SK-N-SH (cell line): Measurements from ENCODE around the gene TLCD5. TPM values are rescaled to one million over a fixed set of nuclear protein-coding genes. Genes with fewer than 3 reads are reported as not detected.

Source experiments
- CTCF ChIA-PET: fragments of 300-600, 350-600 bp; formaldehyde crosslinking; extraction: SDS; loops from one replicate; lab custom pipeline; 2021; lab: Yijun Ruan, JAX
- POLR2A ChIA-PET: fragments of 350-600 bp; sonication (Branson Sonifier 250); formaldehyde crosslinking; extraction: SDS; loops from one replicate; lab custom pipeline; 2020; ENCODE audit warnings: antibody characterized with exemption, inconsistent platforms; lab: Yijun Ruan, JAX
- DNase-seq: peaks from one replicate; pipeline ENCODE4 v3.0.0; 2012
- H2AFZ ChIP-seq: fragments of 200-600 bp; sonication (generic); 2 replicates; pipeline ENCODE4 v1.8.1; 2016; ENCODE audit warnings: antibody characterized with exemption, mild to moderate bottlenecking, low read depth
- H3F3A ChIP-seq: fragments of 200-600 bp; sonication (generic); replicated peaks from 2 replicates; pipeline ENCODE3; 2016; ENCODE audit warnings: antibody characterized with exemption, mild to moderate bottlenecking; ENCODE audit not compliant: insufficient read depth
- H3K27ac ChIP-seq, 2 experiments: fragments of 200-500 bp in 1 of 2; fragments of 200-600 bp in 1 of 2; sonication (Bioruptor generic) in 1 of 2; sonication (generic), shearing (Covaris generic) in 1 of 2; 2 replicates each; pipeline versions ENCODE4 v1.5.1 to v1.6.1; 2014 to 2016; ENCODE audit warnings: low read depth in 2 of 2, inconsistent platforms in 1 of 2, low read length in 1 of 2, mild to moderate bottlenecking in 1 of 2, mixed read lengths in 1 of 2
- H3K27me3 ChIP-seq: fragments of 200-600 bp; sonication (generic), shearing (Covaris generic); 2 replicates; pipeline ENCODE4 v1.6.1; 2016; ENCODE audit warnings: mixed run types; ENCODE audit not compliant: insufficient read depth
- H3K36me3 ChIP-seq, 2 experiments: fragments of 200-500 bp in 1 of 2; fragments of 200-600 bp in 1 of 2; sonication (Bioruptor generic) in 1 of 2; sonication (generic) in 1 of 2; replicated peaks in 1 of 2; 2 replicates each; pipeline versions ENCODE3 to v1.5.1; 2014 to 2016; ENCODE audit warnings: low read length in 1 of 2, mild to moderate bottlenecking in 1 of 2; ENCODE audit not compliant: insufficient read depth in 2 of 2, control insufficient read depth in 1 of 2
- H3K4me1 ChIP-seq, 2 experiments: fragments of 200-500 bp in 1 of 2; fragments of 200-600 bp in 1 of 2; sonication (Bioruptor generic) in 1 of 2; sonication (generic), shearing (Covaris generic) in 1 of 2; 2 replicates each; pipeline versions ENCODE4 v1.5.1 to v1.6.1; 2014 to 2016; ENCODE audit warnings: low read depth in 1 of 2, low read length in 1 of 2, mixed run types in 1 of 2; ENCODE audit not compliant: insufficient read depth in 2 of 2, control insufficient read depth in 1 of 2
- H3K4me2 ChIP-seq: fragments of 200-600 bp; sonication (generic), shearing (Covaris generic); 2 replicates; pipeline ENCODE4 v1.6.1; 2017; ENCODE audit warnings: mixed run types
- H3K4me3 ChIP-seq, 2 experiments: fragments of 200-500 bp in 1 of 2; fragments of 200-600 bp in 1 of 2; sonication (Bioruptor generic) in 1 of 2; sonication (generic), shearing (Covaris generic) in 1 of 2; 2 replicates each; pipeline versions ENCODE4 v1.5.1 to v1.8.1; 2014 to 2016; ENCODE audit warnings: low read depth in 2 of 2, inconsistent platforms in 1 of 2, low read length in 1 of 2, mild to moderate bottlenecking in 1 of 2, mixed read lengths in 1 of 2, moderate library complexity in 1 of 2
- H3K79me2 ChIP-seq: fragments of 200-600 bp; sonication (generic); 2 replicates; pipeline ENCODE4 v1.8.1; 2017; ENCODE audit warnings: mild to moderate bottlenecking; ENCODE audit not compliant: insufficient read depth
- H3K9ac ChIP-seq: fragments of 200-600 bp; sonication (generic); 2 replicates; pipeline ENCODE4 v1.6.1; 2017; ENCODE audit warnings: mixed run types
- H3K9me2 ChIP-seq: fragments of 200-600 bp; sonication (generic); 2 replicates; pipeline ENCODE4 v1.6.1; 2017; ENCODE audit warnings: mixed run types
- H3K9me3 ChIP-seq: fragments of 200-600 bp; sonication (generic); 2 replicates; pipeline ENCODE4 v1.6.1; 2017; ENCODE audit warnings: mixed run types, mild to moderate bottlenecking, moderate library complexity
- H4K20me1 ChIP-seq: fragments of 200-600 bp; sonication (generic); 2 replicates; pipeline ENCODE4 v1.6.1; 2017; ENCODE audit warnings: mild to moderate bottlenecking, mixed run types; ENCODE audit not compliant: insufficient read depth
- CTCF ChIP-seq: fragments of 200-600 bp; sonication (generic); IDR thresholded peaks from 2 replicates; pipeline ENCODE4 v1.6.1; 2017; ENCODE audit warnings: antibody characterized with exemption, mild to moderate bottlenecking, moderate library complexity
- EP300 ChIP-seq, 2 experiments: IDR thresholded peaks; 2 replicates each; pipeline versions ENCODE4 v1.4.0 to v1.6.1; 2012; ENCODE audit warnings: borderline replicate concordance in 1 of 2, low read depth in 1 of 2, low read length in 1 of 2
- FOXJ3 ChIP-seq: sonication (generic); formaldehyde crosslinking; IDR thresholded peaks from 2 replicates; pipeline ENCODE4 v1.5.1; 2020; ENCODE audit warnings: mild to moderate bottlenecking, missing genetic modification reagents
- GABPA ChIP-seq: IDR thresholded peaks from 2 replicates; pipeline ENCODE4 v1.4.0; 2012; ENCODE audit warnings: low read depth, mild to moderate bottlenecking
- JUND ChIP-seq: IDR thresholded peaks from 2 replicates; pipeline ENCODE4 v1.4.0; 2012
- MAX ChIP-seq: IDR thresholded peaks from 2 replicates; pipeline ENCODE4 v1.4.0; 2012; ENCODE audit warnings: low read depth
- MXI1 ChIP-seq: IDR thresholded peaks from 2 replicates; pipeline ENCODE4 v1.6.1; 2012; ENCODE audit warnings: mild to moderate bottlenecking, low read depth, low read length, improper control_type of control experiment
- RAD21 ChIP-seq: IDR thresholded peaks from 2 replicates; pipeline ENCODE4 v1.6.1; 2012; ENCODE audit warnings: mild to moderate bottlenecking, low read length
- REST ChIP-seq: IDR thresholded peaks from 2 replicates; pipeline ENCODE4 v1.6.1; 2012; ENCODE audit warnings: mild to moderate bottlenecking, low read depth, low read length, moderate library complexity
- SIN3A ChIP-seq: IDR thresholded peaks from 2 replicates; pipeline ENCODE4 v1.6.1; 2012; ENCODE audit warnings: low read depth, mild to moderate bottlenecking, low read length, moderate library complexity, borderline replicate concordance
- USF1 ChIP-seq: IDR thresholded peaks from 2 replicates; pipeline ENCODE4 v1.4.0; 2012; ENCODE audit warnings: low read depth, borderline replicate concordance
- WGBS: methylation state at CpG from one replicate; pipeline ENCODE4 v1.1.6; 2017; ENCODE audit warnings: low lambda C conversion rate; 5-methylcytosine and 5-hydroxymethylcytosine counted together
- polyA plus RNA-seq, 3 experiments: library from polyadenylated mRNA; depleted of rRNA; stranded (reverse); fragments of >200 nt; gene quantifications; 2 replicates each; pipeline ENCODE4 v1.2.3, GENCODE V29; 2012

The TLCD5 gene
- polyA plus RNA-seq, 1 of the 3 experiments (the other 2 are of a cell fraction) = 12.7 TPM

- no peak for TF ChIP-seq CTCF
These were observed 14.3 kb downstream of the TLCD5 start (continued) for GRCh38 chr11:120339394-120339890.

- POLR2A ChIA-PET = no interaction called here
These were observed 15.4 kb downstream of the TLCD5 start for GRCh38 chr11:120340529-120340928.

GRCh38 chr11:120342226-120342625, 17.1 kb downstream of the TLCD5 start:
- CTCF ChIA-PET = interaction anchor here (0.8 to 1.6 kb wide), 3 partner anchors 33 to 374 kb away, joined by 3 to 6 read pairs (median 5); no protein-coding TSS in a partner anchor
- Histone ChIP-seq H3K9me3 (0 out of 2 replicates have a peak, but pooled peaks cover 5% of the 10 kb centered on the region), H3K4me1 (peaks cover 29 to 40% of the 10 kb centered on the region in 2 experiments), H3F3A (peaks cover 11% of the 10 kb centered on the region), H3K27ac (no peak overlapping the region; a peak in 1 of 4 replicates), H3K79me2 (peaks cover 100% of the 10 kb centered on the region), H3K9ac (no peak overlapping the region), H2AFZ (no peak overlapping the region), H3K4me2 (no peak overlapping the region), H3K9me2 (no peaks in the 10 kb centered on the region), H3K36me3 (no peaks in the 10 kb centered on the region), H3K27me3 (no peaks in the 10 kb centered on the region), H3K4me3 (no peak overlapping the region), H4K20me1 (peaks cover 98% of the 10 kb centered on the region)
- no peak for DNase-seq
- TF ChIP-seq GABPA = no peak
- no peak for TF ChIP-seq EP300 (IDR thresholded peaks at IDR 0.05; ENCODE audit: borderline replicate concordance in 1 of 2, low read depth in 1 of 2, low read length in 1 of 2)
- no peak for TF ChIP-seq USF1
- TF ChIP-seq MXI1 = no peak
- TF ChIP-seq RAD21 = no peak
- no peak for TF ChIP-seq SIN3A
- TF ChIP-seq MAX = no peak
- no peak for TF ChIP-seq REST
- 94% methylated on average over 3 of the region's 3 CpGs for WGBS
- POLR2A ChIA-PET = no interaction called here

More at GRCh38 chr11:120340529-120340928, 15.4 kb downstream of the TLCD5 start:
- WGBS = 32% methylated on average over 2 of the region's 2 CpGs
- peaks cover 20 to 29% of the 10 kb centered on the region in 2 experiments for H3K4me1 ChIP-seq
- H3K27me3 ChIP-seq = no peaks in the 10 kb centered on the region
- H4K20me1 ChIP-seq = peaks cover 85% of the 10 kb centered on the region
- no peak overlapping the region for H3K27ac ChIP-seq
- TF ChIP-seq GABPA (no peak), JUND (0 out of 2 replicates have a peak, but pooled peaks have one; percentile 17), FOXJ3 (CRISPR knock-in tag) (no peak), MAX (no peak)
- CTCF ChIA-PET = interaction anchor here (1.0 to 1.6 kb wide), 3 partner anchors 15 to 171 kb away, joined by 3 read pairs; partner anchors contain the start of gene GRIK4
- DNase-seq = no peak
- peaks cover 91% of the 10 kb centered on the region for H3K79me2 ChIP-seq
- peak overlapping the region in 1 of 2 experiments; percentile 91; a peak in 3 of 4 replicates for H3K4me3 ChIP-seq
- peak overlapping the region; percentile 92 for H3K4me2 ChIP-seq
- no peaks in the 10 kb centered on the region for H3K9me2 ChIP-seq
- H3K9me3 ChIP-seq = 0 out of 2 replicates have a peak, but pooled peaks cover 5% of the 10 kb centered on the region
- no peaks in the 10 kb centered on the region for H3K36me3 ChIP-seq
- H3K9ac ChIP-seq = no peak overlapping the region; the same call in 1 of the 2 replicates
- H3F3A ChIP-seq = peaks cover 20% of the 10 kb centered on the region
- no peak overlapping the region for H2AFZ ChIP-seq
